GM19239 (cell line): ENCODE measurements around the gene ALKBH1.
"Not testable (repeated sequence)": the region's sequence is repeated elsewhere in the genome, so short reads cannot be mapped to it uniquely, and the experiment has no call there.

Experiments
- DNase-seq: peaks from one replicate; pipeline ENCODE4 v3.0.0; 2011; ENCODE audit warnings: low spot score; ENCODE audit not compliant: insufficient read length
- FAIRE-seq: peaks from 2 replicates; lab custom pipeline; 2011; peaks lifted over from hg19 to GRCh38; lab: Jason Lieb, UNC

Gene ALKBH1

DNA sequence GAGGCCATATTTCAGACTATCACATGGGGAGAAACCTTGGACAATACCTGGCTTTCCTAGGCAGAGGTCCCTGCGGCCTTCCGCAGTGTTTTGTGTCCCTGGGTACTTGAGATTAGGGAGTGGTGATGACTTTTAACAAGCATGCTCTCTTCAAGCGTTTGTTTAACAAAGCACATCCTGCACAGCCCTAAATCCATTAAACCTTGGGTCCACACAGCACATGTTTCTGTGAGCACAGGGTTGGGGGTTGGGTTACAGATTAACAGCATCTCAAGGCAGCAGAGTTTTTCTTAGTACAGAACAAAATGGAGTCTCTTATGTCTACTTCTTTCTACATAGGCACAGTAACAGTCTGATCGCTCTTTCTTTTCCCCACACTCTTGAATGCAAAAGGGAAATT lies 72.0 kb downstream of the ALKBH1 start:
- not testable (repeated sequence) for FAIRE-seq, DNase-seq

GRCh38 chr14:77635466-77635865 lies 72.4 kb downstream of the ALKBH1 start:
- FAIRE-seq, DNase-seq: not testable (repeated sequence)

DNA sequence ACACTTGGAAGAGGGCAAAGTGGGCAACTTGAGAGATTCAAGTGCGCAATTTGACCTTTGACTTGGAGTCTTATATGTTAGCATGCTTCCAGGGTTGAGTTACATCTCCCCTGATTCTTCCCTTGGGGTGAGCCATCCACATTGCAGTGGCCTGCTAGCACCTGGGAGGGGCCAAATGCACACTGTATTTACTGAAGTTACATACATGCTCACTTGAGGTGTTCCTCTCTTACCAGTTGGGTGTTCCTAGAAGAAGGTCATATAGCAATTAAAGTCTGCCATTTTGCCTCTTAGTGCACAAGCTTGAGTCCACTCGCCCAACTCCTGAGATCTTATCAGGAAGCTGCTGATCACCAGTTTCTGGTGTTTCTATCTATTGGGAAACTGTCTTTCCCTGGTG lies 77.7 kb downstream of the ALKBH1 start:
- DNase-seq, result no peak
- FAIRE-seq, result no peak

GRCh38 chr14:77625360-77625759 lies 82.5 kb downstream of the ALKBH1 start:
- no peak for FAIRE-seq

DNA sequence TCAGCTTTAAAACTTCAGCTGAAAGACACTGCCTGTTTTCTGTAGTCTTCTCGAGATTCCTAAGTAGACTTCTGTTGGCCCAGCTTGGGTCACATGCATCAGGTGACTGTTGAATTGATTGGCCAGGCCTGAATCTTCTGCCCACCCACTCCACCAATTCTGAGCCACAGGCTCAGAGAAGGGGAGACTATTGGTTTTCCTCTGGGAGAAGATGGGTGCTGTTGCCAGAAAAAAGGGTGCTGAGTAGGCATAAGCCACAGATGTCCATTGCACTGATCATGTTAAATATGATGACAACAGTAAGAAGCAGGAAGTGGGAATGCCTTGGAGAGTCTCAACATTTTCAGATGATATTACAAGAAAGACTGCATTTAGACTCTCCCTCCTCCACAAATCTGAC lies 84.6 kb downstream of the ALKBH1 start:
- FAIRE-seq (peak; percentile 64), DNase-seq (no peak)

More at GRCh38 chr14:77625360-77625759, 82.5 kb downstream of the ALKBH1 start:
- DNase-seq, result no peak
